Measurements from ENCODE around the gene CDH26. TPM values are rescaled to one million over a fixed set of nuclear protein-coding genes. Genes with fewer than 3 reads are reported as not detected.

The CDH26 gene
- total and polyA plus RNA-seq, 2 of the 13 experiments (the other 11 are each of a cell fraction or from before 2014, with no cell fraction given), result 0.40 to 1.1 TPM

- 0 out of 2 replicates have a peak, but pooled peaks have one; percentile 33 for TF ChIP-seq ZBTB7A (CRISPR knock-in tag; IDR thresholded peaks at IDR 0.05)
- TF ChIP-seq RNF2 (conservative IDR thresholded peaks at IDR 0.05; ENCODE audit: low read depth), result peak; percentile 97
- peak; percentile 87 for TF ChIP-seq KDM2A (CRISPR knock-in tag; IDR thresholded peaks at IDR 0.05; ENCODE audit: borderline replicate concordance, low read depth)
- peak; percentile 86; the same call in 1 of the 2 replicates for TF ChIP-seq CREBL2 (CRISPR knock-in tag; IDR thresholded peaks at IDR 0.05; ENCODE audit: borderline replicate concordance)
- peak; percentile 13; the same call in 1 of the 2 replicates for TF ChIP-seq ZNF331 (CRISPR knock-in tag; IDR thresholded peaks at IDR 0.05)
- peak; percentile 90 for TF ChIP-seq ZNF777 (CRISPR knock-in tag; IDR thresholded peaks at IDR 0.05)
- peak; percentile 97; the same call in 1 of the 2 replicates for TF ChIP-seq ZNF337 (CRISPR knock-in tag; IDR thresholded peaks at IDR 0.05; ENCODE audit: borderline replicate concordance, low read depth)
- TF ChIP-seq ZNF446 (CRISPR knock-in tag; IDR thresholded peaks at IDR 0.05), result peak; percentile 93
- TF ChIP-seq ZNF281 (CRISPR knock-in tag; IDR thresholded peaks at IDR 0.05; ENCODE audit: borderline replicate concordance), result peak; percentile 29
- no peak for TF ChIP-seq ZBTB10 (CRISPR knock-in tag; IDR thresholded peaks at IDR 0.05; ENCODE audit: borderline replicate concordance)
- peak; percentile 73 for TF ChIP-seq ARID5B (CRISPR knock-in tag; IDR thresholded peaks at IDR 0.05)
- no peak for TF ChIP-seq LCORL (IDR thresholded peaks at IDR 0.05)
- no peak; the same call in 1 of the 2 replicates for TF ChIP-seq LCORL (CRISPR knock-in tag; IDR thresholded peaks at IDR 0.05)
- TF ChIP-seq RARA (CRISPR knock-in tag; IDR thresholded peaks at IDR 0.05), result peak; percentile 34
- 0 out of 2 replicates have a peak, but pooled peaks have one; percentile 16 for TF ChIP-seq ZNF12 (CRISPR knock-in tag; IDR thresholded peaks at IDR 0.05)
- TF ChIP-seq TIGD3 (CRISPR knock-in tag; IDR thresholded peaks at IDR 0.05; ENCODE audit: borderline replicate concordance), result peak; percentile 76; the same call in 1 of the 2 replicates
- no peak; the same call in 1 of the 2 replicates for TF ChIP-seq RAD21 (CRISPR knock-in tag; IDR thresholded peaks at IDR 0.05)
- TF ChIP-seq DR1 (CRISPR knock-in tag; IDR thresholded peaks at IDR 0.05), result peak; percentile 70; the same call in 1 of the 2 replicates
Measured at GRCh38 chr20:59940129-59940955, 17.9 kb upstream of the CDH26 start, which contains the start of the genes FAM217B and PPP1R3D (continued).

Measured in HepG2 (cell line).